AG09319 (cell line): Measurements from ENCODE around the gene EMCN.

ENCODE experiments used
- DNase-seq: peaks from one replicate; pipeline ENCODE4 v3.0.0-alpha.2; 2010; ENCODE audit warnings: low read depth; ENCODE audit errors: extremely low read depth
- TF ChIP-seq, protein P1 (sequence below): IDR thresholded peaks from 2 replicates; pipeline ENCODE4 v1.5.1; 2011; ENCODE audit warnings: low read depth, mild to moderate bottlenecking, inconsistent platforms, low read length, moderate library complexity

The EMCN gene, protein sequence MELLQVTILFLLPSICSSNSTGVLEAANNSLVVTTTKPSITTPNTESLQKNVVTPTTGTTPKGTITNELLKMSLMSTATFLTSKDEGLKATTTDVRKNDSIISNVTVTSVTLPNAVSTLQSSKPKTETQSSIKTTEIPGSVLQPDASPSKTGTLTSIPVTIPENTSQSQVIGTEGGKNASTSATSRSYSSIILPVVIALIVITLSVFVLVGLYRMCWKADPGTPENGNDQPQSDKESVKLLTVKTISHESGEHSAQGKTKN

DNA sequence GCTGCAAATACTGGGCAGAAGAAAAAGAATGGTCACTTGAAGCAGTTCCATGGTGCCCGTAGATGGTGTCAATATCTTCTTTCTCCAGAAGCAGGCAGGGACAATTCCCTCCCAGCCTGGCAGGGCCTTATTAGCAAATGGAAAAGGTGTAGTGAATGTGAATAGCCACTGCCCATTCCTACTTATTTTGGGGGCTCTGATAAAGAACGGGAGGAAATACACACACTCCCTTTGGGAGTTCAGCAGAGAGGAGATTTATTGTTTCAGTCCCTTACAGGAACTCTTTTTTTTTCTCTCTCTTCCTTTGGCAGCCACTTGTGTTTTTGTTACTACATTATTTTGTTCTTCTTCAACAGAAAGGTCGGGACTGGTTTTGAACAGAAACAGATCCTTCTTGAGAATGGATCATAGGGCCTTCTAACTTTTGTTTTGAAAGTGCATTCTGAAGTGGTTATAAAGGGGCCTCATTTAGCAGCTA lies at the start of gene EMCN:
Gene EMCN, minus strand, starts transcription at position 159 of the 478 bp plus-strand sequence. Its CDS starts 108 bp downstream, at position 51.
- no peak for DNase-seq
- TF ChIP-seq, protein P1, sequence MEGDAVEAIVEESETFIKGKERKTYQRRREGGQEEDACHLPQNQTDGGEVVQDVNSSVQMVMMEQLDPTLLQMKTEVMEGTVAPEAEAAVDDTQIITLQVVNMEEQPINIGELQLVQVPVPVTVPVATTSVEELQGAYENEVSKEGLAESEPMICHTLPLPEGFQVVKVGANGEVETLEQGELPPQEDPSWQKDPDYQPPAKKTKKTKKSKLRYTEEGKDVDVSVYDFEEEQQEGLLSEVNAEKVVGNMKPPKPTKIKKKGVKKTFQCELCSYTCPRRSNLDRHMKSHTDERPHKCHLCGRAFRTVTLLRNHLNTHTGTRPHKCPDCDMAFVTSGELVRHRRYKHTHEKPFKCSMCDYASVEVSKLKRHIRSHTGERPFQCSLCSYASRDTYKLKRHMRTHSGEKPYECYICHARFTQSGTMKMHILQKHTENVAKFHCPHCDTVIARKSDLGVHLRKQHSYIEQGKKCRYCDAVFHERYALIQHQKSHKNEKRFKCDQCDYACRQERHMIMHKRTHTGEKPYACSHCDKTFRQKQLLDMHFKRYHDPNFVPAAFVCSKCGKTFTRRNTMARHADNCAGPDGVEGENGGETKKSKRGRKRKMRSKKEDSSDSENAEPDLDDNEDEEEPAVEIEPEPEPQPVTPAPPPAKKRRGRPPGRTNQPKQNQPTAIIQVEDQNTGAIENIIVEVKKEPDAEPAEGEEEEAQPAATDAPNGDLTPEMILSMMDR = no peak

DNA sequence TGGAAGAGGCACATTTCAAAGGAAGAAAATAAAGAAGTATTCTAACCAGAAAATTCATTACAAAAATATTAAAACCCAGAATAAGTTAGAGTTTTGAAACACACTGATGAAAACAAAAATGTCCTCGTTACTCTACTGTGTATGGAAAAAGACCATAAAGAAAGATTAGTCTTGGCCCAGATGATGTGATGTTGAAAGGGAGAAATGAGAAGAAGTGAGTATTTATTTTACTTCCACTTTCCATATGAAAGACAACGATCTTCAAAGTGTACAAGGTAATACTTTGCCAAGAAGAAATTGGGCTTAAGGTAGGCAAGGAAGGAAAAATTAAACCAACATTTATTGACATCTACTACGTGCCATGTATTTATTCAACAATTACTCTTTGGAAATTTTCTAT lies 48.6 kb upstream of the EMCN start:
- TF ChIP-seq, protein P1 = no peak
- DNase-seq = no peak

DNA sequence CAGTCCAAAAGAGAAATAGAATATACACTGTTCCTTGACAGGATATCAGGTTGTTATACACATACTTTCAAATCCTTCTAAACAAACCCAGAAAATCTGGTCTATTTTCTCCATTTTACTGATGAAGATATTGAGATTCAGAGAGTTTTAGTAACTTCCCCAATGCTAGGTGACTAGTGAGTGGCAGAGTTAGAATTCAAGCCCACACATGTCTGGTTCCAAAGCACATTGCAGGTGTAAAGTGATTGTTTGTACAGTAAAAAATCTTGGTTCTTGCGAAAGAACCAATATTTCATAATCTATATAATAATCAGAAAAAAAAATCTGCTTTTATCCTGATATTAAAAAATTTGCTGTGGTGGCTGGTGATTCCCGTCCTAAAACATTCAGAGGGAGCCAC lies 39.5 kb upstream of the EMCN start:
- DNase-seq = no peak
- TF ChIP-seq, protein P1 = no peak

DNA sequence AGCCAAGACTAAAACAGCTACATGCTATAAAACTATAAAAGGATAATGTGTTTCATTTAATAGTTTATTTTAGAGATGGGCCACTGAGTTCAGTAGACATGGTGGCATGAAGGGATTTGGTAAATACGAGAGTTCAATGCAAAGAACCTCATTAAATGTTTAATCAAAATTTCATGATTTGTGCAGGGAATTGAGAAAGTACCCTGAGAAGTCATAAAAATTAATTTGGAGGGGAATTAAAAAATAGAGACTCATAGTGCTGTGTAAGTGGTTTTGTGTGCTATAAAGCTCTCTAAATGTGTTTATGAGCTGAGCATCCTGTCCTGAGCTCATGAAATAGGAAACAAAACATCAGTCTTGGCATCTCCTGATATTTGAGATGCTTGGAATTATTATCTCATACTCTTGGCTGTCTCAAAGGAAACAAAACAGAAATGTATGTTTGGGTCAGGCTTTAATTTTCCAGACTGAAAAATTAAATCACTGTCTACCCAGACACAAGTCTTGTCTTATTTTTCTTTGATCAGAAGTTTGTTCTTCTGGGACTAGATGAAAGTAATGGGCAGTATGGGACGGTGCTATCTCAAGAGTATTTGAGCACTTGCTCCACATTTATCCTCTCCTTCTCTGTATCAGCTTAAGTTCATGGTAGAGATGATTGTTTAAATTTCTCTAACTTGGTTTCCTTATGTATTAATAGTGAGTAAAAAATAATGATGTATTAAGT lies 38.0 kb upstream of the EMCN start:
- no peak for DNase-seq
- TF ChIP-seq, protein P1 = no peak

DNA sequence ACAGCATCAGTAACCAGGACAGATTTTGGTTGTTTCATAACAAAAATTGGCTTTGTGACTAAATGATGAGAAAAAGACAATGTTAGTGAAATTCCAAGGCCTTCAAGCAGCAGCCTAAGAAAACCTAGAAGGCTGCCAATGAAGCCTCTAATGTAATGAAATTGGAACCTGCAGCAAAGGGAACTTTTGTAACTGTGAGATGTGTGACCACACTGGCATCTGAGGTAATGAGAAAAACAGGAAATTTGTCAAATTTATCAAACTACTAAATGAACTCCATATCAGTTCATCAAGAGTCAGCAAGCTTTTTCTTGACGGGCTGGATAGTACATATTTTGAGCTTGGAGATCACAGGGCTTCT lies 30.4 kb upstream of the EMCN start:
- TF ChIP-seq, protein P1 = no peak
- DNase-seq = no peak

DNA sequence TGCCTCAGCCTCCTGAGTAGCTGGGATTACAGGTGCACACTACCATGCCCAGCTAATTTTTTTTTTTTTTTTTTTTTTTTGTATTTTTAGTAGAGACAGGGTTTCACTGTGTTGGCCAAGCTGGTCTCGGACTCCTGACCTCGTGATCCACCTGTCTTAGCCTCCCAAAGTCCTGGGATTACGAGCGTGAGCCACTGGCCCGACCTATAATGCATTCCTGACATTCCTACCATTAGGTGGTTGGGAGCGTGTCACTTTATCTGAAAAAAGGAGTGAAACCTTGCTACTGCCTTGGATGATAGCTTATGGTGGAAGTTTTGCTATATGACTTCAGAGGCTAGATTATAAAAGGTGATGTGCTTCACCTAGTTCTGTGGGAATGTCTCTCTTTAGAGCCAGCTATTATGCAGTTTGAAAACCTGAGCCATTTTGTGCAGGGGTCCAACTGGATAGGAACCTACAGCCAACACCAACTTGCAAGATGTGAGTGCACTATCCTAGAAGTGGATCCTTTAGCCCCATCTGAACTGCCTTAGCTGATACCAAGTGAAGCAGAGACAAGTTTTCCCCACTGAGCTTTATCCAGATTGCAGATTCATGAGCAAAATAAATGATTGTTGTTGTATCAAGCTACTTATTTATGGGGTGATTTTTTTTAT lies 29.8 kb upstream of the EMCN start:
- TF ChIP-seq, protein P1 = no peak
- no peak for DNase-seq

DNA sequence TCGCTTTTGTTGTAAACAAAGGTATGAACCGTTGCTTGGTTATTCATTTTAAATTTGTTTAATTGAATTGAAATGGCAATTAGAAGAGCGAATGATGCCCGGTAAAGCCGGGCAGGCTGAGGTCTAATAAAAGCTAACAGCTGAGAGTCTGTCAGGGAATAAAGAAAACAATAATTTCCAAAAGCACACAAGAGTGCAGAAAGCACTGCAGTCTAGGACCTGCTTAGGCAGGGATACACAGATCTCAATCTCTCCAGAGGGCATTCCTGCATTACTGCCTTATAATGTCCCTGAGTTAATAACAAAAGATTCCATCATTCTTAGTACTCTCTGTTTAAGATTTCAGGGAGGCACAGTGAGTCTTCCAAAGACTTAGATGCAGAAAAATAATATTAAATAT lies 27.6 kb upstream of the EMCN start:
- TF ChIP-seq, protein P1 = no peak

More for the DNA sequence above, 27.6 kb upstream of the EMCN start:
- DNase-seq = no peak
